Measurements from ENCODE around the gene PIK3R2.

Gene PIK3R2

DNA sequence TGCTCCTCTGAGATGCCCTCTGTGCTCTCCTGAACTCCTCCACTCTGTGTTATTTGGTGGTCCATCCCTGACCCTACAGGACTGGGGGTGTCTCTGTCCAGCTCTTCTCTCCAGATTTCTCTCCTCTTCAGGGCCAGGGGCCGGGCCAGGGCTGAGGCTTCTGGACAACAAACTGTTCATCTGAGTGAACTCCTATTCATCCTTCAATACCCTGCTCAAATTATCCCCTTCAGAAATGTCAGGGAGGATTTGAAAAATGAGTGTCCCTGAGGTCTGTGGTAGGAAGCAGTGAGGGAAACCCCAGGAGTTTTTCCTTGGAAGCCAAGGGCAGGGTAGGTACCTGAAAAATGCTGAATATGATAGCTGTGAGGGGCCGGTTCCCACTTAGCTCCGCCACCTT is 65.6 kb downstream of the PIK3R2 start:
- TF ChIP-seq, protein P1, sequence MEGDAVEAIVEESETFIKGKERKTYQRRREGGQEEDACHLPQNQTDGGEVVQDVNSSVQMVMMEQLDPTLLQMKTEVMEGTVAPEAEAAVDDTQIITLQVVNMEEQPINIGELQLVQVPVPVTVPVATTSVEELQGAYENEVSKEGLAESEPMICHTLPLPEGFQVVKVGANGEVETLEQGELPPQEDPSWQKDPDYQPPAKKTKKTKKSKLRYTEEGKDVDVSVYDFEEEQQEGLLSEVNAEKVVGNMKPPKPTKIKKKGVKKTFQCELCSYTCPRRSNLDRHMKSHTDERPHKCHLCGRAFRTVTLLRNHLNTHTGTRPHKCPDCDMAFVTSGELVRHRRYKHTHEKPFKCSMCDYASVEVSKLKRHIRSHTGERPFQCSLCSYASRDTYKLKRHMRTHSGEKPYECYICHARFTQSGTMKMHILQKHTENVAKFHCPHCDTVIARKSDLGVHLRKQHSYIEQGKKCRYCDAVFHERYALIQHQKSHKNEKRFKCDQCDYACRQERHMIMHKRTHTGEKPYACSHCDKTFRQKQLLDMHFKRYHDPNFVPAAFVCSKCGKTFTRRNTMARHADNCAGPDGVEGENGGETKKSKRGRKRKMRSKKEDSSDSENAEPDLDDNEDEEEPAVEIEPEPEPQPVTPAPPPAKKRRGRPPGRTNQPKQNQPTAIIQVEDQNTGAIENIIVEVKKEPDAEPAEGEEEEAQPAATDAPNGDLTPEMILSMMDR (IDR thresholded peaks at IDR 0.05; ENCODE audit: insufficient read depth, low read length, missing control alignments) = no peak
- no peak for DNase-seq (ENCODE audit: low read depth, low spot score)
- no peak overlapping the region for H3K4me3 ChIP-seq (ENCODE audit: low read depth, low read length)
- CTCF ChIA-PET = interaction anchor here (1.2 to 4.7 kb wide), 4 partner anchors 11 to 60 kb away, joined by 3 to 21 read pairs (median 8); no protein-coding TSS in a partner anchor
- POLR2A ChIA-PET = no interaction called here

Measured in AG04449 (cell line).